ENCODE results near the gene SLC5A1.

SLC5A1 gene

GRCh38 chr22:32042924-32043323 lies at the start of gene SLC5A1:
TSS of gene SLC5A1 (plus strand) at chr22:32043261. CDS start at chr22:32043282, 21 bp downstream.
- peak; percentile 7 for DNase-seq

GRCh38 chr22:31995046-31995445 lies 48.0 kb upstream of the SLC5A1 start:
- DNase-seq, result no peak

- no peak for DNase-seq
Measured at GRCh38 chr22:31995807-31996206, 47.3 kb upstream of the SLC5A1 start.

GRCh38 chr22:31998784-31999385 lies 44.2 kb upstream of the SLC5A1 start:
- DNase-seq, result no peak

- no peak for DNase-seq
Measured at GRCh38 chr22:32000181-32000580, 42.9 kb upstream of the SLC5A1 start.

GRCh38 chr22:32005453-32005852 lies 37.6 kb upstream of the SLC5A1 start:
- no peak for DNase-seq

- DNase-seq, result no peak
Measured at GRCh38 chr22:32013200-32013599, 29.9 kb upstream of the SLC5A1 start.

- DNase-seq, result no peak
Measured at GRCh38 chr22:32016081-32016480, 27.0 kb upstream of the SLC5A1 start.

- DNase-seq, result no peak
Measured at GRCh38 chr22:32018056-32018455, 25.0 kb upstream of the SLC5A1 start.

- no peak for DNase-seq
Measured at GRCh38 chr22:32020117-32020516, 22.9 kb upstream of the SLC5A1 start.

GRCh38 chr22:32021716-32022115 lies 21.3 kb upstream of the SLC5A1 start:
- DNase-seq, result no peak

GRCh38 chr22:32023251-32023827 lies 19.7 kb upstream of the SLC5A1 start:
- DNase-seq, result no peak

- DNase-seq, result no peak
Measured at GRCh38 chr22:32024796-32025195, 18.3 kb upstream of the SLC5A1 start.

- no peak for DNase-seq
Measured at GRCh38 chr22:32030518-32031247, 12.4 kb upstream of the SLC5A1 start.

- DNase-seq, result no peak
Measured at GRCh38 chr22:32031466-32031865, 11.6 kb upstream of the SLC5A1 start.

GRCh38 chr22:32034275-32034674 lies 8.8 kb upstream of the SLC5A1 start:
- DNase-seq, result no peak

- no peak for DNase-seq
Measured at GRCh38 chr22:32037236-32037635, 5.8 kb upstream of the SLC5A1 start.

- no peak for DNase-seq
Measured at GRCh38 chr22:32040324-32040904, 2.6 kb upstream of the SLC5A1 start.

GRCh38 chr22:32043391-32043790 lies 330 bp downstream of the SLC5A1 start:
- no peak for DNase-seq

GRCh38 chr22:32044477-32044876 lies 1.4 kb downstream of the SLC5A1 start:
- no peak for DNase-seq

GRCh38 chr22:32044913-32045312 lies 1.9 kb downstream of the SLC5A1 start:
- DNase-seq, result no peak

GRCh38 chr22:32048069-32048468 lies 5.0 kb downstream of the SLC5A1 start:
- no peak for DNase-seq

- DNase-seq, result peak; percentile 7
Measured at GRCh38 chr22:32050678-32051515, 7.8 kb downstream of the SLC5A1 start.
